Effector CD8-positive, alpha-beta T cell (primary cell): ENCODE data around the gene PAN3.

ENCODE experiments used
- DNase-seq: peaks from one replicate; lab custom pipeline; 2025; lab: John Stamatoyannopoulos, UW

The PAN3 gene

DNA sequence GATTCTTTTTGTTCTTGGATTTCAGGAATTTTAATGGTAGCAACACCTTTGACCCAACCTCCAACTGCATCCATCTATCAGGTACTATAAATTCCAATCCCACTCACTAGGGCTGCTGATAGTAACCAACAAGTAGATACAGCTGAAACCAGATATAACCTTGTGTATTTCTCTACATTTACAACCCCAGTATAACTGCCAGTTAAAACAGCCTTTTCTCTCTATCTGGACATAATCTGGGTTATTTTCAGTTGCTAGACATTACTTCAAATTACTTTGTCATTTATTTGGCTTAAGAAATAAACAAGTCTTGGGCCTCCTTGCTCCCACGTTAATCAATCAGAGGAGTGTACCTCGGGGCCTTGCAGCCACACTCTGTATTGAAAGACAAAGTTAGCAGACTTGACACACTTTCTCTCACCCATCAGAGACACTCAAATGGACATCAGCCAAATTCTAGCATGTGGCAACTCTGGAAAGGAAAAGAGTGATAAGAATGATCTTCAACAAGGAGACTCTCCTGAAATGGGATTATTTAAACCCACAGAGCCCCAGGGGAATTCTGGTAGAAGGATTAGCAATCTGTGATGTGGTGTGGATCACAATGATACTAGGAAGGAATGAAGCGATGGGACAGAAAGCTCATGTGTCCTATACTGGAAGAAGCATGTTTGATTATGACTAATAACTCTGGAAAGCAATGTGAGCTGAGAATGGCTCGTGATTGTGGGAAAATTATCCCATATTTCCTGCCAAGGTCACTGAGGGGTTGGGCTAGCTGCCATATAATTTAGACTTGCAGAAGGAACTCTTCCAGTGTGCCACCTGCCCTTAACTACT is 199.0 kb downstream of the PAN3 start:
- no peak for DNase-seq

DNA sequence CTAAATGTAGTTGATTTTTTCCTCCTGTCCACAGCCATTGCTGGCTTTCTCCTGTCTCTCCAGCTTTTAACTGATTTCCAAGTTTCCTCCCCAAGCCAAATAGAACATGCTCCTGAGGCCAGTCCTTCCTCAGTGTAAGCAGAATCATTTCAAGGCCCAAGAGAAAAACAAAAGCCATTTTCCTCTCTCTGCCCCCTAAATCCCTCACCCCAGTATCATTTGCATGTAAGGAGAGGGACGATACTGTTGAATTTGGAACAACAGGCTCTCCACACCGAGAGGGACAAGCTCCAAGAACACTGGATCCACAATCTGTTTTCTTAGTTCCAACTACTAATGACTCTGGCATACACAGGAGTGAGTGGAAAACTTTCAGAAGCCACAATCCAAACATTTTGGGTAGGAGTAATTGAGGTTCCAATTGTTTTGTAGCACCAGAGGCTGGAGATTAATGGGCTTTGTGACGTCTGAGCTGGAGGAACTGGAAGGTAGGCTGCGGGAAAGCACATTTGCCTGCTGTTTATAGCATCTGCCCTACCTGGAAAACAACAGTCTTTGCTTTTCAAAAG is 199.7 kb downstream of the PAN3 start:
- DNase-seq, result no peak

DNA sequence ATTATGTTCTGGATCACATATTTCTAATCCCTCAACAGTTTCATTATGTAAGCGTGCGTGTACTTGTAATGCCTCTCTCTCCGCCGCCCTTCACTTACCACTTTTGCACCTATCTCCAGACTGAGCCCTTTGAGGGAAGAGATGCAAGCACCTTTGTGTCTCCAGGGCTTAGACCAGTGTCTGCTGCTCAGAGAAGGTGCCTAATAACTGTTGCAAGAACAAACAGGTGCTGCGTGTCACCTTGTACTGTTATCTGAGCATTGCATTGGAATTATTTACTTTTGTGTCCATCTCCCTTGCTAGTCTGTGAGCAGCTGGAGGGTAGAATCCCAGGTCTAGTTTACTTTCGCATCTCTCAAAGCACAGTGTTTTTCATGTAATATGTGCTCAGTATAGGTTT is 200.4 kb downstream of the PAN3 start:
- DNase-seq, result no peak

DNA sequence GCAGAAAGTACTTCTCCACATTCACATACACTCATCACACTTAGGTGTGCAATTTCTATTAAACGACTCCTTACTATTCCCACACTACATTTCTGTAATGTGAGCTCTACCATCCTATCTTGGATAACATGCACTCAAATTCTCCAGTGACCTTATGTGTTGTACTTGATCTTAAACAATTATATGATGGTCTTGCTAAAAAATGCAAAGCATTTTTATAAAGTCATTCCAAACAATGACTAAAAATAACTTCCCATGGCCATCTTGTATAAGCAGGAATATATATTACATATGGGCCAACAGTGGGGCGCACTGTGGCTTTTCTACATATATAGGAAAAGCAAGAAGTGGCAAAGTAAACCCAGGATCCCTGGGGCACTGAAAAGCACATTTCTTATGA is 201.1 kb downstream of the PAN3 start:
- no peak for DNase-seq

DNA sequence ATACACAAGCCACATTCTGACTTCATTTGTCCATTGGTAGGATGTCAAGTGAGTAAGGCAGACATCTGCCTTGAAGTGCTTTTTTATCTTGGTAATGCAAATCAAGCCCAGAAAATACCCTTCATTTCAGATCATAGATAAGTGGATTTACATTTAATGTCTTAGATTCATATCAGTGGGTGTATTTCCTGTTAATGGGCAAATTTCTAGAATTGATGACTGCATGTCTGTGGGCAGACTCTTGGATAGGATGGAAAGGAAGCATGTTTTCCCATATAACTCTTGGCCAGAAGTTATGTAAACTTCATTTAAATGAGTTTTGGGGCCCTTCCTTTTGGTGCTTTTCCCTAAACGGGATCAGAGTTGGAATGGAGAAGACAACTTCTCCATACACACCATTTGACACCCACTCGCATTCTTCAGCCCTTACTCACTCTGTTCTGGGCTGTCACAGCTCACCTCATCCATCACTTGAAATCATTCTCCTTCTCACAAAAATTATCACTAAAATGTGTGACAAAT is 202.0 kb downstream of the PAN3 start:
- no peak for DNase-seq

DNA sequence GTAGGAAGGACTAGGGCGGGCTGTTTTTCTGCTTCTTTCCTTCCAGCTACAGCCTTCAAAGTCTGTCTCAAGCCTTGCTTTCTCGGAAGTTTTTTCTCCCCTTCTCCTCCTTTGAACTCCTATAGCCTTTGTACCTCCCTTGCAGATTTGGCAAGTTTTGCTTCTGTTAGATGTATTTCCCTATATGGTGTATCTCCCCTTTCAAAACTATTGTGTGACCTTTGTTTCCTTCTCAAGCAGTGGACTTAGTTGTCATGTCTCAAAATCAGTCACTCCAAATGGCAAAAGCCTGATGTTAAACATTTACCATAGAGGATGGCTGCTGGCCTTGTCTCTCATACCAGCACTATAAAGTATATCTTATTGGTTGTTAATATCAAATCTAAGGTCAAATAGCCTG is 203.9 kb downstream of the PAN3 start:
- DNase-seq, result no peak

DNA sequence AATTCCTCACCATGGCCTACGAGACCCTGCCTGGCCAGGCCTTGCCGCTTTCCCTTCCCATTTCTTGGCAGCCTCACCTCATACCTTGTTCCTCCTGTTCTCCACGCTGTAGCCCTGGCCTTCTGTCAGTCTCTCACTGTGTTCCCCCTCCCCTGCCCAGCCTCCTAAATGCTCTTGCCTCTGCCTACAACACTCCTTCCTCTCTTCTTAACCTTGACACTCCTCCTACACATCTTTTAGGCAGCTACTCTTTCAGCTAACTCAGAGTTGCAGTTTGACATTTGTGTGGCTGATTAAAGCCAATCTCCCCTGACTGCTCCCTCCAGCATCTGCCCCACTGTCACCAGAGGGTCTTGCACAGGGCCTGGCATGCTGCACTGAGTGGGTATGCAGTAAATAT is 205.8 kb downstream of the PAN3 start:
- no peak for DNase-seq
